ENCODE data around the gene XCR1. TPM values are rescaled to one million over a fixed set of nuclear protein-coding genes. Genes with fewer than 3 reads are reported as not detected.

The XCR1 gene
- total RNA-seq, 2 experiments from 2014 or later, result not detected

DNA sequence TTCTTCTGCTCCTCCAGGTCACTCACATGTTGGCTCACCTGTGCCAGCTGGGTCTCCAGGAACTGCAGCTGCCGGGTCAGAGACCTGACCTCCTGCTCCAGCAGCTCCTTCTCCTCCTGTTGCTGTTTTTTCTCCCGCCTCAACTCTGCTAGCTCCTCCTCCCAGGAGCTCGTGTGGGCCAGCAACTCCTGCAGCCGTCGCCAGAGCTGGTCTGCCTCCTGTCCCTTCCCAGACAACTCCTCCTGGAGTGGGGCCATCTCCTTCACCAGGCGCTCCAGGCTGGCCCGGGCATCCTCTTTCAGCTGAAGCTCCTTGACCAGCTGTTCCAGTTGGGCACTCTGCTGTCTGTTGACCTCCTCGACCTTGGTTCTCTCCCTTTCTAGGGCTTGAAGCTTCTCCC, 59.6 kb downstream of the XCR1 start:
- H3K27ac Mint-ChIP-seq, result peak overlapping the region; percentile 49
- DNase-seq (no peak), ATAC-seq (no peak)
- ChIA-PET CTCF (interaction anchor here (1.0 to 14.4 kb wide), 9 partner anchors 8 to 278 kb away, joined by 3 to 171 read pairs (median 24); partner anchors contain the start of gene FYCO1), POLR2A (interaction anchor here (2.1 kb wide), 1 partner anchor 10 kb away, joined by 9 read pairs; no protein-coding TSS in a partner anchor)
- H3K4me3 Mint-ChIP-seq, result no peak overlapping the region
- H3K36me3 Mint-ChIP-seq (ENCODE audit: low read depth), result peaks cover 93% of the 10 kb centered on the region
- no peaks in the 10 kb centered on the region for H3K27me3 Mint-ChIP-seq (ENCODE audit: low read depth)
- peaks cover 94% of the 10 kb centered on the region for H3K4me1 Mint-ChIP-seq (ENCODE audit: low read depth)
- H3K9me3 Mint-ChIP-seq (ENCODE audit: insufficient read depth), result no peaks in the 10 kb centered on the region

Other genes starting within 250 kb of the XCR1 start
- not detected for gene SLC6A20, start 230.9 kb downstream of the XCR1 start, total RNA-seq
- 1 to 10 TPM; 5.1 to 6.7 TPM for gene LZTFL1, start 185.4 kb downstream of the XCR1 start, total RNA-seq
- gene CCR9, start 140.9 kb downstream of the XCR1 start, total RNA-seq, result under 1 TPM in 1 of 2 experiments, not detected in 1; 0.08 TPM
- gene CXCR6, start 84.0 kb downstream of the XCR1 start, total RNA-seq, result 10 to 100 TPM; 26.5 to 27.6 TPM
- gene FYCO1, start 31.7 kb downstream of the XCR1 start, total RNA-seq, result 10 to 100 TPM; 16.6 to 19.5 TPM
- 10 to 100 TPM; 41.4 to 41.5 TPM for gene CCR1, start 180.8 kb upstream of the XCR1 start, total RNA-seq
- gene CCR3, start 215.0 kb upstream of the XCR1 start, total RNA-seq, result under 1 TPM; 0.34 to 0.37 TPM

Data from activated CD8-positive, alpha-beta T cell treated with anti-CD3 and anti-CD28 coated beads, Interleukin-2, amount 10 ng/mL, durations not matched to agents 7 days and 5 days (primary cell).